DMS53 (cell line): ENCODE data around the gene SLC40A1.

ENCODE experiments used
- DNase-seq: peaks from one replicate; lab custom pipeline; 2025; lab: John Stamatoyannopoulos, UW

The SLC40A1 gene

DNA sequence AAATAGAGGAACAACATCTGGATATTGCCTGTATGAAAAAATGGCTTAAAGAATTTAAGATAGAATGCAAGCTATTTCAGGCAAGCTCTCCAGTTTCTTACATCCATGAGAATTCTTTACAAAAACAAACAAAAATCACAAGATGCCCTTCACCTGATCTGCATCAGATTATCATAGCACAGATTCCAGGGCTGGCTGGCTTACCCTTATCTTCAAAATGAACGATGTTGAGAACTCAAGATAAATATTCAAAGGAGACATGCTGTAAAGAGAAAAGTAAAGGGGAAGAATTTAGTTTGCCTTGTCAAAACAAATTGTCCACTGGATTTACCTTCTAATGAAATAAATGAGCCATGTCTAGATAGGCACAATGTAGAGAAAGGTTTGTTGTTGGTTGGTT lies 18.7 kb upstream of the SLC40A1 start:
- DNase-seq = no peak

DNA sequence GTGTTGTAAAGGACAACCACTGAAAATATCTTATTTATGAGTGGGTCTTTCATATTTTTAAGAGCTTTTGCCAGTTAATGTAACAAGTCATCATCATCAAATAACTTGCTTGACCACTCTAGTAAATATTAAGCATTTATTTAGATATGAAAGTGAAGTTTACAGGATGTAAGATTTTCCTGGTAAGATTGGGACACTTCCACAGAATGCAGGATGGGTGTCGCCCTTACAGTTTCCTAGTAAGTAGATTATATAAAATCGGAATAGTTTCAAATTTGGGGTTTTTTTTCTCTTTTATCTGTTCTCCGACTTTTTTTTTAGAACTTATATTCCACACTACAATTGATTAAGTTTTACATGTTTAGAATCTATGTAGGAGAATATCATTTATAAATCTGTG lies 14.8 kb upstream of the SLC40A1 start:
- DNase-seq = no peak

DNA sequence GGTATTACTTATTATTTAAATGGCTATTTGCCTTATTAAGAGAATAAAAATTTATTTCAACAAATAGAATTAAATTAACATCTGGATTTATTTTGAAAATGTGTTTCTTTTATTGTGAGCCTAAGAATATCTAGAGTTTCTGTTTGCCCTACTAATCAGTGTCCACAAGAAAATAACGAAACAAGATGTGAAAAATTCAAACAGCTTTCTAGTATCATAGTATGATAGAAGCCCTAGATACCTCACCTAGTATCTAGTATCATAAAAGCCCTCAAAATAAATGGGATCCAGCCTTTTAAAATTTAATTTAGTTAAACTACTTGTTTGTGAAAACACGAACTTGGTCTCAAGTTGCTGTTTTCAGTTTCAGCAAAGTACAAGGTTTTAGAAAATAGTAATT lies 13.7 kb upstream of the SLC40A1 start:
- no peak for DNase-seq

DNA sequence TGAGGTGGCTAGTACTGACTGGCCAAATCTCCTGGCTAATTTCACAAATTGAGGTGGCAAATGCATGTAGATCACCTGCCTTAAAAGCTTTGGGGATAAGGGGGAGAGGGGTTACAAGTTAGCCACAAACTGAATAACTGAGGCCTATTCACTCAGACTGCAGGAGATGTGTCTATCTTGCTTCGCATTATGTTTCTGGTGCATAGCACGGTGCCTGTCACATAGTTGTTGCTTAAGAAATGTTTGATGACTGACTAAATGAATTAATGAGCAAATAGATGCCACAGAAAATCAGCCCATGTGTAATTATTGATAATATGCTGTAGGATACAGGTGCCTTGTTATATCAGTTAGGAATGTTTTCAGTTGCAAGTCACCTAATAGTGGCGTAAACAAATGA lies 12.5 kb upstream of the SLC40A1 start:
- no peak for DNase-seq

DNA sequence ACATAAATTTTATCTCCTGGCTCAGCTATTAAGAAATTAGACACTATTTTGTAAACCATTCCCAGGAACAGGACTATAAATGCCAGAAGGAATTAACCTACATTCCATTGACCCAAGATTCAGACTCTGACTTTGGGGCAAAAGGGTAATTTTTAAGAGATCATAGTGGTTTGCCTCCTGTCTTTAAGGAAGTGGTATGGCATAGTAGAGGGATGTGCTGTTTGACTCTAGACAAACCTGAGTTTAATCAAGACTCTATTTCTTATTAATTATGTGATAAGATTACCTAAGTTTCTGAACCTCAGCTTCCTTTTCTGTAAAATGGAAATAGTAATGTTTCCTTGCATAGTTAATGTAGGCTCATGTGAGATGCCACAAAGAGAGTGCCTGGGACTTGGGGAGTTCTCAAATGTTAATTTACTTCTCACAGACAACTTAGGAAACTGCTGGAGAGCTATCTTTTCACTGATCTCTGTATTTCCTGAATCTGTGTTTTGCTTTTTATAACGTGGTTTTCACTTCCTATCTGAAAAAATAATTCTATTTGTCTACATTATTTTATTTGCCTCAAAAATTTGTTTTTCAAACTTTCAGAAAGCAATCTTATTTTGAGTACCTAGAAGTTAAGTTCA lies 11.9 kb upstream of the SLC40A1 start:
- no peak for DNase-seq

DNA sequence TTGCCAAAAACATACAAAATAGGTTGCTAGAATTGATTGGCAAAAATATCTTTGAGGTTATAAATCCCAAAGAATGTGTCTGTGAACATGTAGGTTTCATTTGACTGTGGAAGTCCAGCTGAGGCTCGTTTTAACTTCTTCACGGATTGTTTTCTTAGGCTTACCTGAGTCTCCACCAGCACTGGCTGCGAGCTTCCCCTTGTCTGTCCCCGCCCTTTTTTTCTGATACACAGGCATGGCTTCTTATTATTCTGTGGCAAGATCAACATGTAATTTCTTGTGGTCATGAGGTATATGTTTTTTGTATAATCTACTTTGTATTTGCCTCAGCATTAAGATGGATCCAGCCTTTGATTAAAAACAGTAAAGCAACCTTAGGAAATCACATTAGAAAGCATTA lies 7.2 kb upstream of the SLC40A1 start:
- DNase-seq = no peak

DNA sequence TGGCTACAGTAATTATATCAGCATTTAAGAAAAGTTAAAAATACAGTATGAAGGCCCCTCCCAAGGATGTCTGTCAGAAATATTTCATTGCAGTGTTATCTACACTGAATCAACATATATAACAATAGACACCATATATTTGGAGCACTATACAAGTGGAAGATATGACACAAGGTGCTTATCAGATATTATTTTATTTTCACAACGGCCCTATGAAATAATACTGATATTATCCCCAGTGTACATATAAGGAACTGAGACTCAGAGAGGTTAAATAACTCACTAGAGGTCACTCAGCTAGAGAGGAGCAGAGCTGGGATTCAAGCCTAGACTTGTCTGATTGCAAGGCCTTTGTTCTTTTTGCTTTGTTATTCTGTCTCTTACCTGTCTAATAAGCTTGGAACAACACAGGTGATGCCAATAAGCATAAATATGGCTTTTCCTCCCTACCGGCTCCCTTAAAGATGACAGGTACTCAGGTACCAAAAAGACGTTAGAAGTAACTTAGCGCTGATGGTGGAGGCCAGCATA lies 4.7 kb upstream of the SLC40A1 start:
- DNase-seq = no peak

DNA sequence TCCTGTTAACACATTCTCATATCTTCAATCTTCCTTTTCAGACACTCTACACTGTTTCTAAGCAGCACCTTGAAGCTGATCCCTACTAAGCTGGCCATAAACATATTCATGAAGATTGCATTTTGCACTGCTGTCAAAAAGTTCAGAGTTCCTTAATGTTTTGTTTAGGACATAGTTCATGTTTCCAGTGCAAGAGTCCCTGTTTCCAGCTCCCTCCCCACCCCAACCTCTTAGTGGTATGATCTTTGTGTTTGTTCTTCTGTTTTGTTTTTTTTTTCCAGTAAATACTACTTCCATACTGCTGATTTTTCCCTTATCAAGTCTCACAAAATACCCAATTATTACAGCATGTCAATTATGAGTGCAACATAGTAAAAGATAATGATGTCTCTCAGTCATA lies 4.1 kb upstream of the SLC40A1 start:
- DNase-seq = no peak

DNA sequence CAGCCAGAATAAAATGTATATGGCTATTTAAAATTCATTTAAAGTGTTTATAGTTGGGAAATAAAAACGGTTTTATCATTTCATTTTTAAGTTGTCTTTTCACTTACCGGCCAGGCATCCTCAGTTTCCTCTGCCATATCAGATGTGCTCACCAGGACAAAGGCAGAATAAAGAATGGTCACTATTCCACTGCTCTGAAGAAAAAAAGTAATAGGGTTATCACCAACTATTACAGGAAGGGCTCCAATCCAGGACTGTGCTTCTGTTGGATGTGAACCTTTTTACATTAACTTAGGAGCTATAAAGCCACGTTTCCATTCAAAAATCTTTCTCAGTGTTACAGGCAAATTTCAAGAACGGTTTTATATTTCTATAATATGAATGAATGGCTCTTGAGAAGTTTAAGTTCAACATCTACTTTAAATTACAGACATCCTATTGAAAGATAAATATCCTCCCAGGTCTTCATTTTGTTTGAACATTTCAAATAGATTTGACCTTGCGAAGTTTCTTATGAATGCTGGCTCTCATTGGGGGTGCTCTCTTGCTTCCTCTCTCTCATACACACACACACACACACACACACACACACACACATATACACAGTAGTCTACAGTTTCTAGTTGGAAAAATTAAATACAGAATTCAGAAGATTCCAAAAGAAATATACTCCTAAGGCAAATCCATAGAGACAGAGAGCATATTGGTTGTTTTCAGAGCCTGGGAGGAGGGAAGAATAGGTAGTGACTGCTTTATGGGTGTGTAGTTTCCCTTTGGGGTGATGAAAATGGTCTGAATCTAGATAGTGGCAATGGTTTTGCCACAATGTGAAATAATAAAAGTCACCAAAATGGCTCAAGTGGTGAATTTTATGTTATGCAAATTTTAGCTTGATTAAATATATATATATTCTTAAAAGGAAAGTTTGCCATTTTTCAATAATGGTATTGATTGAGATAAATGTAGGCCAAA lies 2.9 kb upstream of the SLC40A1 start:
- no peak for DNase-seq

DNA sequence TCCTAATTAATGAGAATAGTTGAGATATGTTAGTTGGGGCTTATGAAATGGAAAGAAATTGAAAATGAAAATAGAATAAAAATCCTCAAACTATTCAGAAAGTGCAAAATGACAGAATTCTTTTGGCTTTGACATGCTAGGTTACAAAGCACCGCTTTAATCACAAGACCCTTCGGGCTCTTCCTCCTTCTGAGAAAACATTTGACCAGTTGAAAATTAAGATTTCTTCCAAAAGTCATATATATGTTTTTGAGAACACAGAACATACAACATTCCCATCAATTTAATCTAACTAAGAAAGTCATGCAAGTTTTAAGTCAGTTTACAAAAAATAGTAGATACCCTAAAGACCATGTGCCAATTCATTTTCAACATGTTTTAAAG lies 2.2 kb upstream of the SLC40A1 start:
- no peak for DNase-seq

DNA sequence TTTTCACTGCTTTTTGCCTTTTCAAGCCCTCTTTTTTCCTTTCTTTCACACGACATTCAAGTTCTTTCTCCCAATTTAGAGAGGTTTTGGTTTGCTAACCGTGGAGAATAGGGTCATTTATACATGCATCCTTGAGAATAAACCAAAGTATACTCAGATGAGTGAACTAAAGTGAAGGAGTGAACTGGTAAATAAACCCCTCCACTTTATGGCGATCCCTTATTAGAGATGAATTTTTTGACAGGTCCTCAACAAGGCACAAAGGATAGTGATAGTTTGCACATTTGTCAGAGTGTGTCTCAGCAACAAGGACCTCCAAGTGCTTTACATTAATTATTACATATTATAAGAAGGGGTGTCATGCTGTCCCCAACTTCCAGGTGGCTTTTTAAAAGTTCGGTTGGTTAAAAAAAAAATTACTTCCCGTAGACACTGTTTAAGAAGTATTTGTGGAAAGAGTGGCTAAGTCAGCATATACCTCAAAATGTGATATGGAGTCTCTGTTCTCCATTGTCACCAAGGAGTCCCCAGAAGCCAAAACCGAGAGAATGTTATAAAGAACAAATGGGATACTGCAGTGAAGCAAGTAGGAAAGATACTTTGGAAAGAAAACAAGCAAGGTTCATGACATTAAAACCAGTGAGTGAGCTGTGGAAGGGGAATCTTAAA lies 1.7 kb upstream of the SLC40A1 start:
- DNase-seq = no peak

DNA sequence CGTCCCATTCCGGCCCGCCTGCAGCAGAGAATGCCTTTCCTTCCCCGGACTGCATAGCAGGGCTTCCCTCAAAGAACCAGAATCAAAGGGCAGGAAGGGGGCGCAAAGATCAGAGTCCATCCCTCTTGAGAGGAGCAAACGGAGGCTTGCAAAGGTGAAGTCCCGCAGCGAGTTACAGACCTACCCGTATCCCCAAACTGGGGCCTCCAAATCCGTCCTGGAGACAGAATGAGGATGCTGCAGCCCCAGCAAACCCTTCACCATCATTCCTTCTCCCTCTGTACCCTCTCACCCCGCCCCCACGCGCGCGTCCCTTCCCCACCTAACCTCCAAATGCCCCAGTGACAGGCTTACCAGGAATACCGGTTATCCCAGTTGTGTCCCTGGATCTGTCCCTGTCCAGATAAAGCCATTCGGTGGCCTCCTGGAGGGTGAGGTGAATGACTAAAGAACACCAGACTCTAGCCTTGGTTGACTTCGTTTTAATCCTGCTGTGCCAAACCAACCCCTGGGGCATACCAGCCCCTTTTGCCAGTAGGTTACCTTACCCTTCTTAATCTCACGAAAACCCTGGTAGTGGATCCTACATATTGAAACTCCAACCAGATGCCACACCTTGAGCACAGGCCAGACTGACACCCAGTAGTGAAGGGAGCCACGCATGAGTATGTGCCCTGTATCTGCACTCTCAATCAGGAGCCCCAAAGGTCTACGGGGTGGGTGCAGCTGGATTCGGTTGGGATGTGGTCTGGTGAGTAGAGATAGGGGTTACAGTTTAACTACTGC lies 961 bp upstream of the SLC40A1 start:
- peak; percentile 78 for DNase-seq

DNA sequence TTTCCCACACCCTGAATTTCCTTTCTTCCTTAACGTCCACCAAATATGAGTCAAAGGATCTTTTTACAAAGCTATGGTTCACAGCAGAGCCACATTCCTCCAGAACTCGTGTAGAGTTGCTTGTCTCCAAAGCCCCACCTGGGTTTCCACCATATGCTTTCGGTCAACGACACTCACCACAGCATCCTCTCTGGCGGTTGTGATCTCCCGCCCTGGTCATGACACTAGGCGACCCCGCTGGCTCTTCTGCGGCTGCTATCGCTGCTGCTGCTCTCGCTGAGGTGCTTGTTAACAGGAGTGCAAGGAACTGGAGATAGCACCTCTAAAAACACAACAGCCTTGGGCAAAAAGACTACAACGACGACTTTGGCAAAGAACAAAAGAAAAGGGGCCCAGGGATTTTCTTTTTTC lies 340 bp downstream of the SLC40A1 start:
- peak; percentile 71 for DNase-seq

DNA sequence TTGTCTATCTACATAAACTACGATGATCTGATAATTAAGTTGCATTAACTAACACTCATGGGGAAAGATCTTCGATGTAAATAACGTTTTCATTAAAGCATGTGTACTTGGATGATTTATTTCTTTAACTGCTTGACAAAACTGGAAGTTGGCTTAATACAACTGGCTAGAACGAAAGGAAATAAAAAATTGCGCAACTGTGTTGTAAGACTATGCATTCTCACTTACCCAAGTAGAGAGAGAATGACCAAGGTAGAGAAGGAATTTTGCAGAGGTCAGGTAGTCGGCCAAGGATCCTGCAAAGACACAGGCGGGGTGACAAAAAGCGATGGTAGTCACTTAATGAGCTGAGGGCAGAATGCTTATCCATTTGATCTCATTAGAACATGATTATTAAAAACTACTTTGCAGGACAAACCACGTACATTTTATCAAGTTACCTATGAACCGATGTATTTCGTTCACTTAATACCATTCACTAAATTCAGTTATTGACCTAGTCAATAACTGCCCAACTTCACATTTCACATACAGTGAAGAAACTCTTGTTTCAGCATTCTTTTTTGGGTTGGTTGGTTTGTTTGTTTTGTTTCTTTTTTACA lies 900 bp downstream of the SLC40A1 start:
- DNase-seq = no peak

DNA sequence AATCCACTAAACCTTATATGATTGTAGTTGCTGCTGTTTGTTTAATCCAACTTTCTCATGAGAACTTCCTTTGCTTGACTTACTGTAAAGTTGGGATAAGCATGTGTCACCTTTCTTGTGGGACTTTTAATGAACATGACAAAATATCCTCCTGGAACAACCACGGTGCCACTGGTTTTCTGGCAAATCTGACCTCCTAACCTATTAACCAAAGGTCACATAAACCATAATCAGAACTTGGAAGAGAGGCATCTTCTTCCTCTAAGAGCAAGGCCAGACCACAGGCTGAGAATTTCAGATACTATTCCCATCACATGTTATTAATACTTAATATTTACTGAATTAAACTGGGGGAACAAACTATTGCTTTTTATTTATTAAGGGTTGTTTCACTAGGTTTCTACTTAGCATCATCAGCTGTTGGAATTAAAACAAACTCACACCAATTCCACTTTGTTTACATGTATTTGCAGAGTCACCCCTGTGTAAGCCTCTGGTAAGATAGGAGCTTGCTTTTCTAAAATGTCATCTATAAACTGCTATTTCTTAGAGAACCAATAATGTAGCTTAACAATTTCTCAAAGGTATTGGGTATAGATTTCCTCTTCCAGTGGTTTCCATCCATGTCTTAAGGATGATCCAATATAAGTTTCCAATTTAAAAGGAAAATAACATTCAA lies 2.2 kb downstream of the SLC40A1 start:
- DNase-seq = no peak

DNA sequence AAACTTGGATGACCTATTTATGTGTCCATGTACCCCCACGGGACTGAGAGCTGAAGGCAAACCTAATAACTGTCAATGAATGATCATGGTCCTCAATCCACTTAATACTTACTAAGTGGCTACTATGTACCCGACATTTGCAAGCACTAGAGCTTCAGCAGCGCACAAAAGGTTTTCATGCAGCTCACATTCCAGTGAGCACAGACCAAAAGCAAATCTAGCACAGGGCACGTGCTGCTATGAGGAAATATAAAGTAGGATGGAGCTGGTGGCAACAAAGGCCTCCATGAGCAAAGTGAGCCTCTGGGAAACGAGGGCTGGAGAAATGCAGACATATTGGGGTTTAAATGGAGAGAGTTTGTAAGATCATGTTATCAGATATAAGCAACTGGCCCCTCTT lies 3.5 kb downstream of the SLC40A1 start:
- no peak for DNase-seq

DNA sequence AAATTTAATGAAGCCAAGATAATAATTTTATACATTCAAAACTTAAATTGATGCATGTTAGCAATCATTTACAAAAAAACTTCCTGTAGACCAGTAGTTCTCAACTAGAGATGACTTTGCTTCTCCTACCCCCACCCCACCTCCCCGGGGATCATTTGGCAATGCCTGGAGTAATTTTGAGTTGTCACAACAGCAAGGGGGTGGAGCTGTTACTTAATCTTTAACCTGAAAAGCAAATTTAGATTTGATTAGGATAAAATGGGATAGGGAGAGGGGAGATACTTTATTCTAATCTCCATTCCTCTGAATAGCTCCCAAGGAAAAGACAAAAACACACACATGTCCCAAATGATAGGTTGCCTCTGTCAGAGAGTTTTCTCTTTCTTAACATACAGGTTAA lies 4.2 kb downstream of the SLC40A1 start:
- DNase-seq = no peak

DNA sequence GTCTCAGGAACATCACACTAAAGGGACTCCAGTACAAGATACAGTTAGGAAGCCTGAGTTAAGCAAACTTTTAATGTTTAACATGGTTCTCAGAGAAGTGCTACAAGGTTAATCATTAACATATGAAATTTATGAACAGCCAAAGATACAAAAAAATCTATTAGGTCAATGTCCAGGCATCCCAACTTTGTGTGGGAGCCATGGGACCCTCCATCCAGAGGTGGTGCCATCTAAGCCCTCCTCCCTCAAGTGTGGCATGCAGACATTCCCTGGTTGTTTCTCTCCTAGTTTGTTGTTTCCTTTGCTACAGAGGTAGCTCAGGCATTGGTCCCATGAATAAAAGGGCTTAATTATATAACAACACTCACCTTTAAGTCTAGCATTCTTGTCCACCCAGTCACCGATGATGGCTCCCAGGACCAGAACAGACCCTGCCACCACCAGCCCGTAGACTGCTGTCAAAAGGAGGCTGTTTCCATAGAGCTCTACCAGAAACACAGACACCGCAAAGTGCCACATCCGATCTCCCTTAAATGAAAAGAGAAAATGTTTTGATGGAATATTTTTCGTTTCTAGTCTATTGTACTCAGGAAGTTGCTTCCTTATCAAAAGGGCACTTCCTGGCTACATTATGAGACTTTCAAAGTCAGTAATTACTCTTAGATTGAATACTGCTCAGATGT lies 5.7 kb downstream of the SLC40A1 start:
- peak; percentile 74 for DNase-seq

DNA sequence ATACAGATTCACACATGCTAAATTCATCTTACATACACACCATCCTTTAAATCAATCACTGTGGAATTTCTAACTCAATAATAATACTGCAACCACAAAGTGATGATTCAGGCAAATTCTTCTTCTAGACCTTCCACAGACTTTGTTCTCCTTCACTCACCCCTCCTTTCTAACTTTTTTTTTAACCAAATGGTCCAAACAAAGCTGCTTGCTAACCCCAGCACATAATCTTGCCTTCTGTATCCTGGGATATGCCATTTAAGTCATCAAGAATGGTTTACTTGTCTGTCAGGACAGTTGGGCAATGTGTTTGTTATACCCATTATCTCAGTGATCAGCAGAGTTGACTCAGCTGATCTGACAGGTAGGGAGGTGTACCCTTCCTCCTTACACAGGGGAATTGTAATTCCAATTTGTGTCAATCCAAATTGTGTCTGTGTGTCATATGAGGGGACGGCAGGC lies 10.0 kb downstream of the SLC40A1 start:
- no peak for DNase-seq

DNA sequence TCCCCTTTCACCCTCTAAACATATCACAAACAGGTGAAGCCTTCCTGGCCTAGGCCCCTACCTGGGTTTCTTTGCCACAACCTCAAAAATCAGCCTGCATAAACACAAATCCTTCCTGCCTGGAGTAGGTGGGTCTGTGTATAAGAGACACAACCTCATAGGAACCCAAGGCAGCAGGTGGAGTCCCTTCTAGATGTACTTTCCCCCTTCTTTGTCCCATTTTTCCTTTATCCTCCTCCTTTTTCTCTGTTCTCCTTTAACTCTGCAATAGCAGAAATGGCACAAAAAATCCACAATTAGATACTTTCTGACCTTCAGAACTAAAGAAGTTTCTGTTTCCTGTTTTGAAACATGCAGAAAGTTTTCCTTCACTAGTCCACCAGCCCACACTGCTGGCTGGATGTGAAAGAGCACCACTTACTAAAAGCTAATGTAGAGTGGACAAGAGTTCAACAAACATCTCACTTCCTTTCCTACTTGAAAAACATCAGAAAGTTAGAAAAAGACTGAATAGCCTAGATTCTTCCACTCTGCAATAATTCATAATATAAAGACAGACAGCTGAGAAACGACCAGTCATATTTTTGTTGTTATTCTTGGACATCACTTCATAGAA lies 11.2 kb downstream of the SLC40A1 start:
- DNase-seq = no peak
